Measurements from ENCODE around the gene CCDC179. TPM values are rescaled to one million over a fixed set of nuclear protein-coding genes. Genes with fewer than 3 reads are reported as not detected.

CCDC179 gene
- total and polyA plus RNA-seq, 2 donors from 2014 or later, result not detected

DNA sequence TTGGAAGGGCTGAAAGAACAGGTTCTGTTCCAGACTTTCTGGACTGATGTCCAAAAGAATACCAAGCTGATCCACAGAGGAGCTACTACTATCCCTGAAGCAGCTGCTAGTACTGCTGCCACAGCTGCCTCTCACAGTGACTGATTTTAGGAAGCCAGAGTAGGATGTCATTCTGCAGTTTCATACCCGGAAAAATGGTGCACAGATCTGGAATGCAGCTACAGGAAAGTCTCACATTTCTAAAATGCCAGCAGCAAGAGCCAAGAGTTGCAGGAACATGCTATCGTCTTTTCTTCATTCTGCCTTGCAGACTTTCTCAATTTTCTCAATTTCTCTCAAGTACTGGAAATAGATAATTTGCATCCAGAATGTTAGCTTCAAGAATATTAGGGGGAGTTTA is 19.4 kb upstream of the CCDC179 start:
- Histone ChIP-seq H3K4me3 (ENCODE audit: low read length in 3 of 3) (no peak overlapping the region), H3K4me1 (ENCODE audit: control insufficient read depth in 2 of 3, insufficient read depth in 2 of 3, low read depth in 1 of 3, low read length in 3 of 3) (no peaks in the 10 kb centered on the region), H3K27me3 (ENCODE audit: control insufficient read depth, insufficient read depth, low read length) (no peaks in the 10 kb centered on the region), H3K36me3 (ENCODE audit: control insufficient read depth in 2 of 3, insufficient read depth in 3 of 3, low read length in 3 of 3) (no peaks in the 10 kb centered on the region), H3K27ac (ENCODE audit: low read depth in 2 of 2, low read length in 2 of 2) (no peak overlapping the region), H3K9ac (ENCODE audit: low read length in 3 of 3) (no peak overlapping the region), H3K9me3 (ENCODE audit: control insufficient read depth in 2 of 3, insufficient read depth in 1 of 3, low read length in 3 of 3) (no peaks in the 10 kb centered on the region)
- intact Hi-C loops (cut with DNase I), result no loop called here
- DNase-seq (peak in 2 of 5 donors; percentile 10 to 27), FAIRE-seq (no peak)
- TF ChIP-seq, protein P1, sequence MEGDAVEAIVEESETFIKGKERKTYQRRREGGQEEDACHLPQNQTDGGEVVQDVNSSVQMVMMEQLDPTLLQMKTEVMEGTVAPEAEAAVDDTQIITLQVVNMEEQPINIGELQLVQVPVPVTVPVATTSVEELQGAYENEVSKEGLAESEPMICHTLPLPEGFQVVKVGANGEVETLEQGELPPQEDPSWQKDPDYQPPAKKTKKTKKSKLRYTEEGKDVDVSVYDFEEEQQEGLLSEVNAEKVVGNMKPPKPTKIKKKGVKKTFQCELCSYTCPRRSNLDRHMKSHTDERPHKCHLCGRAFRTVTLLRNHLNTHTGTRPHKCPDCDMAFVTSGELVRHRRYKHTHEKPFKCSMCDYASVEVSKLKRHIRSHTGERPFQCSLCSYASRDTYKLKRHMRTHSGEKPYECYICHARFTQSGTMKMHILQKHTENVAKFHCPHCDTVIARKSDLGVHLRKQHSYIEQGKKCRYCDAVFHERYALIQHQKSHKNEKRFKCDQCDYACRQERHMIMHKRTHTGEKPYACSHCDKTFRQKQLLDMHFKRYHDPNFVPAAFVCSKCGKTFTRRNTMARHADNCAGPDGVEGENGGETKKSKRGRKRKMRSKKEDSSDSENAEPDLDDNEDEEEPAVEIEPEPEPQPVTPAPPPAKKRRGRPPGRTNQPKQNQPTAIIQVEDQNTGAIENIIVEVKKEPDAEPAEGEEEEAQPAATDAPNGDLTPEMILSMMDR (IDR thresholded peaks at IDR 0.05; ENCODE audit: borderline replicate concordance, extremely low read depth, insufficient read depth), result no peak

DNA sequence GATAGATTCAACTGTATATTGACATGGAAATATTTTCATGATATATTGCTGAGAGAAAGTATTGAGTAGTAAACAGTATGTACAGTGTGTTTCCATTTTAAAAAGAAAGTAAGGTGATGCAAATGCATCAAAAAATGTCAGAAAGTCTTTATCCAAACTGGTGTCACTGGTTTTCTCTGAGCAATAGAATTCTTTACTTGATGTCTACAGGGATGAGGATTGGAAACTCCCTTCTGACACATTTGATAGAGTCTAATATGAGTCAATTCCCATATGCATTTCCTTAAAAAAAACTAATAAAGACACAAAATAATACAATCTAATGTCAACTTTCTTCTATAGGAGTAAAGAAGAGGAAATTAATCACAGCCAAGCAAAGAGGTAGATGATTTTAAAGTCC is 18.3 kb upstream of the CCDC179 start:
- no peaks in the 10 kb centered on the region for H3K36me3 ChIP-seq (ENCODE audit: control insufficient read depth in 2 of 3, insufficient read depth in 3 of 3, low read length in 3 of 3)
- H3K4me1 ChIP-seq (ENCODE audit: control insufficient read depth in 2 of 3, insufficient read depth in 2 of 3, low read depth in 1 of 3, low read length in 3 of 3), result no peaks in the 10 kb centered on the region
- no peaks in the 10 kb centered on the region for H3K9me3 ChIP-seq (ENCODE audit: control insufficient read depth in 2 of 3, insufficient read depth in 1 of 3, low read length in 3 of 3)
- TF ChIP-seq, protein P1 (IDR thresholded peaks at IDR 0.05; ENCODE audit: borderline replicate concordance, extremely low read depth, insufficient read depth), result no peak
- H3K4me3 ChIP-seq (ENCODE audit: low read length in 3 of 3), result no peak overlapping the region
- DNase-seq (no peak), FAIRE-seq (no peak)
- no peak overlapping the region for H3K27ac ChIP-seq (ENCODE audit: low read depth in 2 of 2, low read length in 2 of 2)
- H3K27me3 ChIP-seq (ENCODE audit: control insufficient read depth, insufficient read depth, low read length), result no peaks in the 10 kb centered on the region
- no peak overlapping the region for H3K9ac ChIP-seq (ENCODE audit: low read length in 3 of 3)
- intact Hi-C loops (cut with DNase I), result no loop called here

DNA sequence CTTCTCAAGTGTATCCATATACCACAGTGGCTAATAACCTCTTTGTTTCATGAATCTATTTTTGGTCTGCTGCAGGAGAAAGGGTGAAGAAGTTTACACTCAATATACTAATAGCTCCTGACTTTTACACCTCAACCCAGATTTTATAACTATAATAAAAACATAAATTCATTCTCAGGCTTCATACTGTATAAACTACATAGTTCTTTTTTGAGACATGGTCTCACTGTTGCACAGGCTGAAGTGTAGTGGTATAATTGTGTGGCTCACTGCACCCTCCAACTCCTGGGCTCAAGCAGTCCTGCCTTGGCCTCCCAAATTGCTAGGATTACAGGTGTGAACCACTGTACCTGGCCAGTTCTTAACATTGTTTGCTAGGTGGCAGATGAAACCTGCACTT is 17.8 kb upstream of the CCDC179 start:
- Histone ChIP-seq H3K9me3 (ENCODE audit: control insufficient read depth in 2 of 3, insufficient read depth in 1 of 3, low read length in 3 of 3) (no peaks in the 10 kb centered on the region), H3K27ac (ENCODE audit: low read depth in 2 of 2, low read length in 2 of 2) (no peak overlapping the region), H3K4me3 (ENCODE audit: low read length in 3 of 3) (no peak overlapping the region), H3K36me3 (ENCODE audit: control insufficient read depth in 2 of 3, insufficient read depth in 3 of 3, low read length in 3 of 3) (no peaks in the 10 kb centered on the region), H3K9ac (ENCODE audit: low read length in 3 of 3) (no peak overlapping the region), H3K27me3 (ENCODE audit: control insufficient read depth, insufficient read depth, low read length) (no peaks in the 10 kb centered on the region), H3K4me1 (ENCODE audit: control insufficient read depth in 2 of 3, insufficient read depth in 2 of 3, low read depth in 1 of 3, low read length in 3 of 3) (no peaks in the 10 kb centered on the region)
- TF ChIP-seq, protein P1 (IDR thresholded peaks at IDR 0.05; ENCODE audit: borderline replicate concordance, extremely low read depth, insufficient read depth), result no peak
- FAIRE-seq (no peak), DNase-seq (no peak)
- intact Hi-C loops (cut with DNase I), result no loop called here

DNA sequence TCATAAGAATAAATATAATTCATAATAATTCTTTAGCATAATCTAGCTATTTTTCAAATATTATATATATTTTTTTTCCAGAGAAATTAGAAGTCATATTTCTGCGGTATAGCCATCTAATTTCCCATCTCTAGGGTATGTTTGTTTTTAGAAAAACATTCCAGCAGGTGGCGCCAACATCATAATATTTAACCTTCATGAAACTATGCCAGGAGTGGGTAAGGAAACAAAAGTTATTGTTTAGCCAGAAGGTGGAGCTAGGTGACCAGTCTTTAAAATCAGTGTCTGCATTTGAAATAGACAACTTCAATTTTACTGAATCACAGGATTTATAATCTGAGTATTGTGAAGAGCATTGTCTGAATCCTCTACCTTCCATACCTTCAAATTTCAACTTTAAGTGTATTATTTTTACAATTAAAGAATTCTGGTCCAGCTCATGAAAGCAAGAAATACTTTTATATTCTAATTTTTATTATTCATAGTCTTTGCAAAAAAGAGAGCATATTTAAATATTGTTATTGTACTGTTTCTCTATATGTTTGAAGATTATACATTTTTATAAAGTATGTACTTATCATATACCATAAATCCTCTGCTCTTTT is 15.7 kb upstream of the CCDC179 start:
- Histone ChIP-seq H3K36me3 (ENCODE audit: control insufficient read depth in 2 of 3, insufficient read depth in 3 of 3, low read length in 3 of 3) (no peaks in the 10 kb centered on the region), H3K4me1 (ENCODE audit: control insufficient read depth in 2 of 3, insufficient read depth in 2 of 3, low read depth in 1 of 3, low read length in 3 of 3) (no peaks in the 10 kb centered on the region), H3K4me3 (ENCODE audit: low read length in 3 of 3) (no peak overlapping the region), H3K9me3 (ENCODE audit: control insufficient read depth in 2 of 3, insufficient read depth in 1 of 3, low read length in 3 of 3) (no peaks in the 10 kb centered on the region), H3K9ac (ENCODE audit: low read length in 3 of 3) (no peak overlapping the region), H3K27me3 (ENCODE audit: control insufficient read depth, insufficient read depth, low read length) (no peaks in the 10 kb centered on the region), H3K27ac (ENCODE audit: low read depth in 2 of 2, low read length in 2 of 2) (no peak overlapping the region)
- intact Hi-C loops (cut with DNase I), result no loop called here
- DNase-seq (peak in 4 of 5 donors; percentile 57 to 93 (median 82)), FAIRE-seq (peak; percentile 99)
- TF ChIP-seq, protein P1 (IDR thresholded peaks at IDR 0.05; ENCODE audit: borderline replicate concordance, extremely low read depth, insufficient read depth), result peak; percentile 78
